Thyroid gland (tissue), 4 donors: ENCODE data around the gene THBS4.
"Not testable (repeated sequence)": the region's sequence is repeated elsewhere in the genome, so short reads cannot be mapped to it uniquely, and the experiment has no call there.

Experiments used
- CTCF ChIP-seq, 6 experiments: fragments of 200-600 bp in 3 of 6; fragments of 450-650 bp in 3 of 6; sonication (generic) in 3 of 6; IDR thresholded peaks; one replicate each; pipeline ENCODE4 v1.5.1; 2016 to 2019; ENCODE audit warnings: antibody characterized with exemption in 6 of 6, mild to moderate bottlenecking in 2 of 6, inconsistent platforms in 1 of 6, moderate library complexity in 1 of 6
- POLR2A ChIP-seq, 2 donors: fragments of 450-650 bp; IDR thresholded peaks; one replicate each; pipeline ENCODE4 v1.6.1; 2017; ENCODE audit warnings: antibody characterized with exemption in 2 of 2, mild to moderate bottlenecking in 2 of 2, moderate library complexity in 1 of 2

GRCh38 chr5:80111376-80111990 lies 76.3 kb downstream of the THBS4 start:
- not testable (repeated sequence) for TF ChIP-seq CTCF, POLR2A (IDR thresholded peaks at IDR 0.05)
